ENCODE measurements around the gene GPRIN2. TPM values are rescaled to one million over a fixed set of nuclear protein-coding genes. Genes with fewer than 3 reads are reported as not detected.

The GPRIN2 gene
- total and polyA plus RNA-seq, 2 of the 8 experiments (the other 6 are each of a cell fraction or from before 2014, with no cell fraction given) = 14.3 to 18.6 TPM

GRCh38 chr10:46555713-46556514 lies 544 bp downstream of the GPRIN2 start (continued):
- TF ChIP-seq RNF2 (IDR thresholded peaks at IDR 0.05; ENCODE audit: borderline replicate concordance, low read depth, low read length, missing control alignments, poor library complexity, severe bottlenecking) (peak; percentile 31), JUN (IDR thresholded peaks at IDR 0.05; ENCODE audit: low read depth, low read length) (0 out of 2 replicates have a peak, but pooled peaks have one; percentile 2), TAF1 (IDR thresholded peaks at IDR 0.05; ENCODE audit: low read depth, low read length) (peak; percentile 50; the same call in 1 of the 2 replicates), CHD2 (IDR thresholded peaks at IDR 0.05; ENCODE audit: low read length) (0 out of 2 replicates have a peak, but pooled peaks have one; percentile 18), GABPA (IDR thresholded peaks at IDR 0.05; ENCODE audit: borderline replicate concordance, insufficient read depth, low read length) (no peak), SIN3A (conservative IDR thresholded peaks at IDR 0.05 in 1 of 2, IDR thresholded peaks at IDR 0.05 in 1 of 2; ENCODE audit: low read depth in 1 of 2, low read length in 2 of 2) (peak; percentile 17 to 54; a peak in 1 of 4 replicates), HDAC2 (IDR thresholded peaks at IDR 0.05; ENCODE audit: borderline replicate concordance in 1 of 2, low read depth in 2 of 2, low read length in 2 of 2) (peak in 1 of 2 experiments; percentile 94; a peak in 1 of 4 replicates), EGR1 (IDR thresholded peaks at IDR 0.05; ENCODE audit: borderline replicate concordance, low read depth, low read length) (peak; percentile 26; the same call in 1 of the 2 replicates), CTCF (IDR thresholded peaks at IDR 0.05; ENCODE audit: control extremely low read depth in 1 of 3, insufficient read depth in 1 of 3, low read depth in 1 of 3, low read length in 3 of 3) (no peak), POLR2A (IDR thresholded peaks at IDR 0.05; ENCODE audit: control extremely low read depth in 1 of 2, low read depth in 2 of 2, low read length in 2 of 2) (0 out of 3 replicates have a peak, but pooled peaks of 1 of the 2 experiments have one; percentile 74), EP300 (IDR thresholded peaks at IDR 0.05; ENCODE audit: borderline replicate concordance in 1 of 2, low read depth in 2 of 2, low read length in 2 of 2) (no peak), KDM4A (IDR thresholded peaks at IDR 0.05; ENCODE audit: low read depth, low read length, severe bottlenecking) (peak; percentile 99)
